Body of pancreas (tissue), 4 donors: ENCODE results near the gene EPS8.

ENCODE experiments used
- POLR2A ChIP-seq, 3 donors: fragments of 450-650 bp; IDR thresholded peaks; one replicate each; pipeline ENCODE4 v1.6.1; 2016; ENCODE audit warnings: antibody characterized with exemption in 3 of 3, mild to moderate bottlenecking in 2 of 3
- TF ChIP-seq, protein P1 (sequence below), 7 experiments: fragments of 450-650 bp in 4 of 7; fragments of 200-600 bp in 3 of 7; sonication (generic) in 3 of 7; IDR thresholded peaks; one replicate each; pipeline ENCODE4 v1.5.1; 2016 to 2019; ENCODE audit warnings: antibody characterized with exemption in 7 of 7

DNA sequence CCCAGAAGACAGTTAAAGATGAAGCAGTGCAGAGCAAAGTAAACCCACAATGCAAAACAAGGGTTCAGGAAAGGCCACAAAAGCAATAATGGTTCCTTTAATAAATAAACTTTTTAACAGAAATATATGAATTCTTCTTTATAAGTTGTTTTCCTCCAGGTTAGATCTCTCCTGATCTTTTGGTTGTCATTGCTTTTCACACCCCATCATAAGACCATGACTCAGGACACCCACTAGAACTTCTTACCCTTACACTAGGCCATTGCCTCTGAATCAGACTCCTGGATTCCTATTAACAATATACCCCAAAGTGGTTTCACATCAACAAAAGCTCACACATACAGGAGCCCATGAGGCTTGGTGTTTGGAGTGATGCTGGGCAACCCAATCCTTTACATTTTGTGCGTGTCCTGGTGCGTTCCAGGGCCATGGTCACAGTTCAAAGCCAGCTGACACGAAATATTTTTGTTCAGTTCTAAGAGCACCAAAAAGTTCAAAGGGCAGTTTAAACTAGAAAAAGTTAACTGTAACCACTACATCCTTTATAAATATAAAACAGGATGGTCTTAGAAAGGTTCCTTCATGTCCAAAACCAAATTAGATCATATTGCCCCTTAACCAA is 187.0 kb downstream of the EPS8 start:
- no peak for TF ChIP-seq POLR2A (IDR thresholded peaks at IDR 0.05)
- TF ChIP-seq, protein P1, sequence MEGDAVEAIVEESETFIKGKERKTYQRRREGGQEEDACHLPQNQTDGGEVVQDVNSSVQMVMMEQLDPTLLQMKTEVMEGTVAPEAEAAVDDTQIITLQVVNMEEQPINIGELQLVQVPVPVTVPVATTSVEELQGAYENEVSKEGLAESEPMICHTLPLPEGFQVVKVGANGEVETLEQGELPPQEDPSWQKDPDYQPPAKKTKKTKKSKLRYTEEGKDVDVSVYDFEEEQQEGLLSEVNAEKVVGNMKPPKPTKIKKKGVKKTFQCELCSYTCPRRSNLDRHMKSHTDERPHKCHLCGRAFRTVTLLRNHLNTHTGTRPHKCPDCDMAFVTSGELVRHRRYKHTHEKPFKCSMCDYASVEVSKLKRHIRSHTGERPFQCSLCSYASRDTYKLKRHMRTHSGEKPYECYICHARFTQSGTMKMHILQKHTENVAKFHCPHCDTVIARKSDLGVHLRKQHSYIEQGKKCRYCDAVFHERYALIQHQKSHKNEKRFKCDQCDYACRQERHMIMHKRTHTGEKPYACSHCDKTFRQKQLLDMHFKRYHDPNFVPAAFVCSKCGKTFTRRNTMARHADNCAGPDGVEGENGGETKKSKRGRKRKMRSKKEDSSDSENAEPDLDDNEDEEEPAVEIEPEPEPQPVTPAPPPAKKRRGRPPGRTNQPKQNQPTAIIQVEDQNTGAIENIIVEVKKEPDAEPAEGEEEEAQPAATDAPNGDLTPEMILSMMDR (IDR thresholded peaks at IDR 0.05) = no peak
